HG02938 (cell line): ENCODE results near the gene CCL22.

Experiments used
- ATAC-seq: cut with Tn5 transposase; IDR thresholded peaks from one replicate; pipeline ENCODE4 v1.9.1; 2021; ENCODE audit warnings: mild to moderate bottlenecking, moderate library complexity; ENCODE audit not compliant: unreplicated experiment

The CCL22 gene

GRCh38 chr16:57345666-57346204 is 12.8 kb upstream of the CCL22 start:
- no peak for ATAC-seq

- ATAC-seq = no peak
Measured at GRCh38 chr16:57347858-57348257, 10.7 kb upstream of the CCL22 start.

- ATAC-seq = no peak
Measured at GRCh38 chr16:57348327-57348726, 10.3 kb upstream of the CCL22 start.

- ATAC-seq = peak; percentile 92
Measured at GRCh38 chr16:57349212-57350031, 9.2 kb upstream of the CCL22 start.

- ATAC-seq = no peak
Measured at GRCh38 chr16:57352636-57353047, 5.9 kb upstream of the CCL22 start.

- no peak for ATAC-seq
Measured at GRCh38 chr16:57354311-57354710, 4.3 kb upstream of the CCL22 start.

GRCh38 chr16:57355898-57356414 is 2.6 kb upstream of the CCL22 start:
- ATAC-seq = no peak

- no peak for ATAC-seq
Measured at GRCh38 chr16:57356547-57356946, 2.0 kb upstream of the CCL22 start.

GRCh38 chr16:57357330-57358085 is 1.1 kb upstream of the CCL22 start:
- no peak for ATAC-seq

- no peak for ATAC-seq
Measured at GRCh38 chr16:57358086-57358420, 530 bp upstream of the CCL22 start.

- ATAC-seq = no peak
Measured at GRCh38 chr16:57360321-57360935, 1.8 kb downstream of the CCL22 start.

GRCh38 chr16:57361404-57361803 is 2.8 kb downstream of the CCL22 start:
- no peak for ATAC-seq

GRCh38 chr16:57364143-57364542 is 5.6 kb downstream of the CCL22 start:
- ATAC-seq = no peak

- ATAC-seq = no peak
Measured at GRCh38 chr16:57366544-57367040, 8.0 kb downstream of the CCL22 start.

- no peak for ATAC-seq
Measured at GRCh38 chr16:57367116-57367752, 8.7 kb downstream of the CCL22 start.

- ATAC-seq = no peak
Measured at GRCh38 chr16:57371494-57372371, 13.2 kb downstream of the CCL22 start.

GRCh38 chr16:57372372-57373116 is 14.0 kb downstream of the CCL22 start, which contains the start of gene CX3CL1:
Gene CX3CL1, plus strand, starts transcription at chr16:57372490. Its CDS starts 79 bp downstream, at chr16:57372569.
- ATAC-seq = no peak

- ATAC-seq = no peak
Measured at GRCh38 chr16:57373117-57373947, 14.7 kb downstream of the CCL22 start.
